B cell (primary cell): Measurements from ENCODE around the gene PLEKHH3.

Source experiments
- CTCF ChIP-seq: fragments of 200-600 bp; IDR thresholded peaks from one replicate; pipeline ENCODE4 v1.8.0; 2022; ENCODE audit warnings: antibody characterized with exemption, mild to moderate bottlenecking
- EZH2 ChIP-seq: IDR thresholded peaks from 2 replicates; pipeline ENCODE4 v1.6.1; 2012; ENCODE audit warnings: borderline replicate concordance, low read depth, mild to moderate bottlenecking, moderate library complexity, low read length; ENCODE audit not compliant: insufficient read depth, poor library complexity, severe bottlenecking

DNA sequence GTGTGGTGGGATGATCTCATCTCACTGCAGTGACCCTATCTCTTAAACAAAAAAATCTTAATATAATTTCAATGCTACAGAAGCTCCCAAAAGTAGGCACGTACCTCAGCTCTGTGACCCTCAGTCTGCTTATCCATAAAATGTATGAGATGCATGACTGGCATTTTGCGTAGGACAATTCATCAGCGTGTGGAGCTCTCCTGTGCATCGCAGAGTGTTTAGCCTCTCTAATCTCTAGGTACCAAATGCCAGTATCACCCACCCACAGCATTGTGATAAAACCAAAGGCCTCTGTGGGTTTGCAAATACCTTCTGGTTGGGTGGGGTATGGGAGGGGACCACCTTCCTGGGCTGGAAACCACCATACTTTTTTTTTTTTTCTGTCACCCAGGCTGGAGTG is 36.7 kb downstream of the PLEKHH3 start:
- TF ChIP-seq EZH2 (no peak), CTCF (no peak)
